ENCODE data around the gene NXPE4. TPM values are rescaled to one million over a fixed set of nuclear protein-coding genes. Genes with fewer than 3 reads are reported as not detected.

NXPE4 gene
- total RNA-seq, 4 donors from 2014 or later, result not detected

GRCh38 chr11:114562166-114562916, 33.2 kb downstream of the NXPE4 start:
- DNase-seq (ENCODE audit: low spot score in 2 of 2), result no peak
- Histone ChIP-seq H3K4me3 (no peak overlapping the region), H3K36me3 (no peaks in the 10 kb centered on the region), H3K27ac (no peak overlapping the region), H3K9me3 (peaks cover 3% of the 10 kb centered on the region), H3K27me3 (no peaks in the 10 kb centered on the region), H3K4me1 (no peaks in the 10 kb centered on the region)
- TF ChIP-seq POLR2AphosphoS5 (IDR thresholded peaks at IDR 0.05), result no peak
- TF ChIP-seq CTCF (IDR thresholded peaks at IDR 0.05), result no peak
- no peak for TF ChIP-seq POLR2A (IDR thresholded peaks at IDR 0.05)
- TF ChIP-seq EP300 (IDR thresholded peaks at IDR 0.05), result no peak
- 53% methylated on average over 3 of the region's 3 CpGs for WGBS

GRCh38 chr11:114559425-114560310, 35.9 kb downstream of the NXPE4 start, which contains the start of gene NXPE1:
TSS of gene NXPE1 (minus strand) at chr11:114559881. CDS start at chr11:114551201, 8,680 bp downstream.
- peaks cover 3% of the 10 kb centered on the region for H3K9me3 ChIP-seq
- WGBS, result 82% methylated on average over 4 of the region's 4 CpGs
- TF ChIP-seq EP300 (IDR thresholded peaks at IDR 0.05) (no peak), POLR2A (IDR thresholded peaks at IDR 0.05) (no peak), POLR2AphosphoS5 (IDR thresholded peaks at IDR 0.05) (no peak), CTCF (IDR thresholded peaks at IDR 0.05) (no peak)
- no peak within 1 kb of the TSS for H3K4me3 ChIP-seq
- no peaks in the 10 kb centered on the region for H3K4me1 ChIP-seq
- no peak within 1 kb of the TSS for H3K27ac ChIP-seq
- H3K27me3 ChIP-seq, result no peaks in the 10 kb centered on the region
- no peaks in the 10 kb centered on the region for H3K36me3 ChIP-seq
- DNase-seq (ENCODE audit: low spot score in 2 of 2), result no peak

GRCh38 chr11:114556135-114556534, 39.5 kb downstream of the NXPE4 start:
- no peaks in the 10 kb centered on the region for H3K4me1 ChIP-seq
- H3K36me3 ChIP-seq, result no peaks in the 10 kb centered on the region
- no peak overlapping the region for H3K4me3 ChIP-seq
- DNase-seq (ENCODE audit: low spot score in 2 of 2), result no peak
- 72% methylated on average over 1 of the region's 1 CpG for WGBS
- no peak overlapping the region for H3K27ac ChIP-seq
- H3K9me3 ChIP-seq, result no peaks in the 10 kb centered on the region
- TF ChIP-seq EP300 (IDR thresholded peaks at IDR 0.05) (no peak), CTCF (IDR thresholded peaks at IDR 0.05) (no peak), POLR2A (IDR thresholded peaks at IDR 0.05) (no peak), POLR2AphosphoS5 (IDR thresholded peaks at IDR 0.05) (no peak)
- H3K27me3 ChIP-seq, result no peaks in the 10 kb centered on the region

GRCh38 chr11:114553642-114554041, 41.9 kb downstream of the NXPE4 start:
- H3K27ac ChIP-seq, result no peak overlapping the region
- no peak for DNase-seq (ENCODE audit: low spot score in 2 of 2)
- H3K4me3 ChIP-seq, result no peak overlapping the region
- no peaks in the 10 kb centered on the region for H3K9me3 ChIP-seq
- WGBS, result 78% methylated on average over 2 of the region's 2 CpGs
- no peaks in the 10 kb centered on the region for H3K36me3 ChIP-seq
- H3K4me1 ChIP-seq, result no peaks in the 10 kb centered on the region
- no peaks in the 10 kb centered on the region for H3K27me3 ChIP-seq
- TF ChIP-seq EP300 (IDR thresholded peaks at IDR 0.05) (no peak), POLR2A (IDR thresholded peaks at IDR 0.05) (no peak), CTCF (IDR thresholded peaks at IDR 0.05) (no peak), POLR2AphosphoS5 (IDR thresholded peaks at IDR 0.05) (no peak)

- no peak overlapping the region for H3K4me3 ChIP-seq
- 84% methylated on average over 4 of the region's 4 CpGs for WGBS
- no peak for TF ChIP-seq POLR2AphosphoS5 (IDR thresholded peaks at IDR 0.05)
- no peak for TF ChIP-seq CTCF (IDR thresholded peaks at IDR 0.05)
- TF ChIP-seq EP300 (IDR thresholded peaks at IDR 0.05), result no peak
- no peak for TF ChIP-seq POLR2A (IDR thresholded peaks at IDR 0.05)
- no peaks in the 10 kb centered on the region for H3K27me3 ChIP-seq
- H3K36me3 ChIP-seq, result no peaks in the 10 kb centered on the region
- H3K27ac ChIP-seq, result no peak overlapping the region
- no peaks in the 10 kb centered on the region for H3K9me3 ChIP-seq
- no peaks in the 10 kb centered on the region for H3K4me1 ChIP-seq
- no peak for DNase-seq (ENCODE audit: low spot score in 2 of 2)
Observed at GRCh38 chr11:114551060-114551459, 44.5 kb downstream of the NXPE4 start.

Measured in suprapubic skin (tissue), 4 donors.